PFSK-1 (cell line): ENCODE measurements around the gene ENPEP.

Experiments used
- FOXP2 ChIP-seq: optimal IDR thresholded peaks from 2 replicates; pipeline ENCODE3; 2011; ENCODE audit warnings: borderline replicate concordance, control low read depth, inconsistent platforms; ENCODE audit not compliant: insufficient read depth; ENCODE audit errors: extremely low read length, extremely low read depth
- POLR2AphosphoS5 ChIP-seq: IDR thresholded peaks from 2 replicates; pipeline ENCODE4 v1.6.1; 2012; ENCODE audit warnings: low read depth, mild to moderate bottlenecking, control low read depth, low read length, moderate library complexity
- SIN3A ChIP-seq: IDR thresholded peaks from 2 replicates; pipeline ENCODE4 v1.6.1; 2012; ENCODE audit warnings: mild to moderate bottlenecking, low read length, moderate library complexity, borderline replicate concordance; ENCODE audit not compliant: insufficient read depth
- TAF1 ChIP-seq: IDR thresholded peaks from 2 replicates; pipeline ENCODE4 v1.6.1; 2012; ENCODE audit warnings: low read length, control low read depth, borderline replicate concordance; ENCODE audit not compliant: insufficient read depth
- TF ChIP-seq, protein P1 (sequence below), 2 experiments: IDR thresholded peaks; 2 replicates each; pipeline versions ENCODE4 v1.6.1 to v1.8.0; 2011 to 2012; ENCODE audit warnings: low read depth in 2 of 2, low read length in 2 of 2, control low read depth in 1 of 2, inconsistent platforms in 1 of 2, mild to moderate bottlenecking in 1 of 2, moderate library complexity in 1 of 2; ENCODE audit not compliant: insufficient read depth in 1 of 2

ENPEP gene

DNA sequence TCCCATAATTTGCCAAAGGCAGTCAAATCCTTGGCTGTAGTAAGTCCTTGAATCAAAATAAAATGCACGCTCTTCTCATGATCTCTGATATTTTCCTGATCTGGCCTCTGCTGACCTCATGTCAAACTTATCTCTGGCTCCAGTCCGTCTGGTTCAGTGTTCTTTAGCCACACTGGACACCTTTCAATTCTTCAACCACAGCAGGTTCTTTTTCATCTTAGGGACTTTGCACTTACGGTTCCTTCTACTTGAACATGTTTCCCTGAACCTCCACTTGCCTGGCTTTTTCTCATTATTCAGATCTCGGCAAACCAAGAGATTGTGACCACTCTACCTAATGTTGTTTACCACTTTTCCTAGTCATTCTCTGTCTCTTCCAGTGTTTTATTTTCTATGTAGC, 10.3 kb downstream of the ENPEP start:
- TF ChIP-seq POLR2AphosphoS5 (no peak), TAF1 (no peak), SIN3A (no peak), FOXP2 (no peak)
- TF ChIP-seq, protein P1, sequence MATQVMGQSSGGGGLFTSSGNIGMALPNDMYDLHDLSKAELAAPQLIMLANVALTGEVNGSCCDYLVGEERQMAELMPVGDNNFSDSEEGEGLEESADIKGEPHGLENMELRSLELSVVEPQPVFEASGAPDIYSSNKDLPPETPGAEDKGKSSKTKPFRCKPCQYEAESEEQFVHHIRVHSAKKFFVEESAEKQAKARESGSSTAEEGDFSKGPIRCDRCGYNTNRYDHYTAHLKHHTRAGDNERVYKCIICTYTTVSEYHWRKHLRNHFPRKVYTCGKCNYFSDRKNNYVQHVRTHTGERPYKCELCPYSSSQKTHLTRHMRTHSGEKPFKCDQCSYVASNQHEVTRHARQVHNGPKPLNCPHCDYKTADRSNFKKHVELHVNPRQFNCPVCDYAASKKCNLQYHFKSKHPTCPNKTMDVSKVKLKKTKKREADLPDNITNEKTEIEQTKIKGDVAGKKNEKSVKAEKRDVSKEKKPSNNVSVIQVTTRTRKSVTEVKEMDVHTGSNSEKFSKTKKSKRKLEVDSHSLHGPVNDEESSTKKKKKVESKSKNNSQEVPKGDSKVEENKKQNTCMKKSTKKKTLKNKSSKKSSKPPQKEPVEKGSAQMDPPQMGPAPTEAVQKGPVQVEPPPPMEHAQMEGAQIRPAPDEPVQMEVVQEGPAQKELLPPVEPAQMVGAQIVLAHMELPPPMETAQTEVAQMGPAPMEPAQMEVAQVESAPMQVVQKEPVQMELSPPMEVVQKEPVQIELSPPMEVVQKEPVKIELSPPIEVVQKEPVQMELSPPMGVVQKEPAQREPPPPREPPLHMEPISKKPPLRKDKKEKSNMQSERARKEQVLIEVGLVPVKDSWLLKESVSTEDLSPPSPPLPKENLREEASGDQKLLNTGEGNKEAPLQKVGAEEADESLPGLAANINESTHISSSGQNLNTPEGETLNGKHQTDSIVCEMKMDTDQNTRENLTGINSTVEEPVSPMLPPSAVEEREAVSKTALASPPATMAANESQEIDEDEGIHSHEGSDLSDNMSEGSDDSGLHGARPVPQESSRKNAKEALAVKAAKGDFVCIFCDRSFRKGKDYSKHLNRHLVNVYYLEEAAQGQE (IDR thresholded peaks at IDR 0.05; ENCODE audit: insufficient read depth in 1 of 2, low read depth in 2 of 2, low read length in 2 of 2) = no peak

DNA sequence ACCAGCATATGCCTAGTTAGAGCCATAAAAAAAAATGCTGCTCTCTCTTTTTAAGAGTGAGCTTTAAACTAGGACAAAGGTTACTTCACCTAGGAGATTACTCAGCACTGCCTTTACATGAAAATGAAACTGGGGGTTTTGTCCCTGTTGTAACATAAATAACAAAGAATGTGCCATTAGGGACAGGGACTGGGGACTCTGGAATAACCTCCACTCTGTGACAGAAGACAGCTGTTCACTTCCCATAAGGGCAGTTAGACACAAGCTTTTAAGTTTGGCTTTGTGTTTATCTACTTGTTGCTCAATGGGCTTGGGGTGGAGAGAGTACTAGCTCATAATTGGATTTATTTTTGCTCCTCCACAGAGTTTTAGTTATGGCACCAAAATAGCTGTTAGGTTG, 11.9 kb downstream of the ENPEP start:
- no peak for TF ChIP-seq FOXP2

DNA sequence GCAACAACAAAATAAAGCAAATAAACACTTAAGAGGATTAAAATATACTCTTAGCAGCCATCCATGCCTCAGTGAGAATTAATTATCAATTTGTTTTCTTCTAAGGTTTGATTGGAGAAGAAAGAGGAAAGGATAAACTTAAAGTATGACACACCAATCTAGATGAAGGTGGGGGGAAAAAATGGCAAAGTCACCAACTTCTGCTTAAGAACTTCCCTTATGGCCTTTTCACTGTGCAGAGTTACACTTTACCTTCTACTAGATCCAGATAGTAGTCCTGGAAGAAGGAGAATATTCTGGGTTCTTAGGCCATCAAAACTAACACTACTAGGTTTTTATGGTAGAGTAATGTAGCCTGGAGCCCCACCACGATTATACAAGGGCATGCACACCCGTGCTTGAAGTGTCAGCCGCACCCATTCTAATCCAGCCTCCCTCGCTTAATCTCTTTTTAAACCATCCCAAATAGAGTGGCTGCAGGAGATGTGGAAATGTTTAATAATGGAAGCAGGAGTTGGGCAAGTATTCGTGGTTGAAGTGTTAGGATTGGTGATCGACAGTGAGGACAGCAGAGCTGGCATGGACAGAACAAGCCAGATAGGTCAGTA, 14.1 kb downstream of the ENPEP start:
- no peak for TF ChIP-seq TAF1

DNA sequence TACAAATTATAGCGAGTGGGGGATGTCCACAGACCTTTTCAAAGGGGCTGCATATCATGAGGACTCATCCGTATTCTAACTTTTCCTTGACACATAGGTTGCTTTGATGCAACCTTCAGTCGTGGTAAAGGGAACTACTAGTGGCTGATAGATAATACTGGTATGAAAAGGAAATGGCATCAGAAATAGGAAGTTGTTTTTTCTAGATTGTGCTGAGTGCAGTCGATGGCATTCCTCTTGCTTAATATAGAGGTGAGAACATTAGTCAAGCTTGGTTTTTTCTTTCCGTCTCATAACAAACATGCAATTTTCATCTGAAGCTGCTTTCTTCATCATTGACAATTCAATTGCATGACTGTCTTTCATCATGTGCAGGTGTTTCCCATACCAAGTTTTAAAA, 16.6 kb downstream of the ENPEP start:
- TF ChIP-seq TAF1 (no peak), FOXP2 (no peak), POLR2AphosphoS5 (no peak), SIN3A (no peak)
- TF ChIP-seq, protein P1 (IDR thresholded peaks at IDR 0.05; ENCODE audit: insufficient read depth in 1 of 2, low read depth in 2 of 2, low read length in 2 of 2) = no peak

DNA sequence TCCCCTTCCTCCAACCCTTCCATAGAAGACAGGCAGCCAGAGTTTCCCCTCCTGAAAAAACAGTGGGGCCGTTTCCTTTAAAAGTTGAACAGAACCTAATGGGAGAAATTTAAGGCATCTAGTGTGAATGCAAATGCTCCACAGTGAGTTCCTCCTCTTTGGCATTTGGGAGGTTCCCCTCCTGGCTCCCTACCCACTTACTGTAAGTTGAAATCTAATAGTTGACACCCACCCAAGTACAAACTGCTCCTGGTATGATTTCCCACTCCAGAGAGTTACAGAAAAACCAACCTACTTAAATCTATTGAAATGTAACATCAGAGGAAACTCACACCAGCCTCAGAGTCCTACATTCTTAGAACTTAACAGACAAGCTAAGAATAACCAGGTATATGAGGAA, 17.6 kb downstream of the ENPEP start:
- TF ChIP-seq POLR2AphosphoS5 (no peak), SIN3A (no peak), TAF1 (no peak), FOXP2 (no peak)
- TF ChIP-seq, protein P1 (IDR thresholded peaks at IDR 0.05; ENCODE audit: insufficient read depth in 1 of 2, low read depth in 2 of 2, low read length in 2 of 2) = no peak

DNA sequence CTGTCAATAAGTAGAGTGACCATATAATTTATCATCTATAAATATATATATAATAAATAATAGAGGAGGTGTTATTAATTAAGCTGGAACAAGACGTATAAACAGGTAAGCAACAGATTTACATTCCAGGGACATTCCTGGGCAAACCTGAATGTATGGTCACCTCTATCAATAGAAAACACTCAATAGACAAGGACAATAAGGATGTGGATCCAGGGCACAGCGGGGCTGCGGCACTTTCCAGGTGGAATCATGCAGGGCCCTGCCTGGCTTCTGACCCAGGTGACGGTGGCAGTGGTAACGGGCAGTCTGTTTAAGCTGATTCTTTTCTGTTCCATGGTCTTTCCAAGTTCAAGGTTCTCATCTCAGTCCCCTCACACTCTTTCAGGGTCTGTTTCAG, 22.5 kb downstream of the ENPEP start:
- TF ChIP-seq SIN3A (no peak), POLR2AphosphoS5 (no peak), TAF1 (no peak), FOXP2 (no peak)
- TF ChIP-seq, protein P1 (IDR thresholded peaks at IDR 0.05; ENCODE audit: insufficient read depth in 1 of 2, low read depth in 2 of 2, low read length in 2 of 2) = no peak
